Osteocyte (in vitro differentiated cells): ENCODE results near the gene NUFIP1. TPM values are rescaled to one million over a fixed set of nuclear protein-coding genes. Genes with fewer than 3 reads are reported as not detected.
"Not testable (repeated sequence)": the region's sequence is repeated elsewhere in the genome, so short reads cannot be mapped to it uniquely, and the experiment has no call there.

Experiments
- DNase-seq: peaks from one replicate; pipeline ENCODE4 v3.0.0; 2021; ENCODE audit warnings: mixed read lengths; ENCODE audit not compliant: unreplicated experiment; ENCODE audit errors: extremely low spot score
- H3K27ac Mint-ChIP-seq: one replicate; pipeline ENCODE4 v1.8.0; 2021; ENCODE audit warnings: mild to moderate bottlenecking, mixed read lengths; ENCODE audit not compliant: unreplicated experiment
- H3K27me3 Mint-ChIP-seq: one replicate; pipeline ENCODE4 v1.8.0; 2021; ENCODE audit warnings: mixed read lengths; ENCODE audit not compliant: unreplicated experiment
- H3K36me3 Mint-ChIP-seq: one replicate; pipeline ENCODE4 v1.8.0; 2021; ENCODE audit warnings: mixed read lengths; ENCODE audit not compliant: unreplicated experiment
- H3K4me1 Mint-ChIP-seq: one replicate; pipeline ENCODE4 v1.8.0; 2021; ENCODE audit warnings: mixed read lengths; ENCODE audit not compliant: unreplicated experiment
- H3K4me3 Mint-ChIP-seq: one replicate; pipeline ENCODE4 v1.8.0; 2021; ENCODE audit warnings: mild to moderate bottlenecking, moderate library complexity, mixed read lengths; ENCODE audit not compliant: unreplicated experiment
- H3K9me3 Mint-ChIP-seq: one replicate; pipeline ENCODE4 v1.8.0; 2021; ENCODE audit warnings: mixed read lengths; ENCODE audit not compliant: unreplicated experiment
- total RNA-seq: library from RNA; stranded (reverse); gene quantifications from 2 replicates; pipeline ENCODE4 v1.2.1, GENCODE V29; 2021
- TF ChIP-seq, protein P1 (sequence below): fragments of 200-600 bp; sonication (generic); IDR thresholded peaks from 2 replicates; pipeline ENCODE4 v1.5.0; 2021; ENCODE audit warnings: antibody characterized with exemption, mild to moderate bottlenecking, moderate library complexity

Gene NUFIP1
- total RNA-seq, 1 donor from 2014 or later: 6.9 TPM

DNA sequence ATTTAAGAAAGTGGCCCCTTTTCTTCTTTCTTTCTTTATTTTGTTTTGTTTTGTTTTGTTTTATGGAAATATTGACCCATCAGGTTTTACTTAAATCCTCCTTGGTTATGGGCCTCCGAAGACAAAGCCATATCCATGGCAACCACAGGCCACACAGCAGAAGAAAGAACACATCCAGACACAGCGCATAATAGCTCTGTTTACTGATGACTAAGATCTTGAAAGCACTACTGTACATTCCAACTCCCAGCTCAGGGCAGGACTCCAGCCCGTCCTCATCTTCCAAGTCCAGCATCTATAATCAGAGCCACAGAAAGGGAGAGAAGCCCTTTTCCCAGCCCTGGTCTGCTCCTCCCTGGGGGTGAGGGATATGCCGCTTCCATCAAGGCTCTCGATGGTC, 84.3 kb downstream of the NUFIP1 start:
- DNase-seq: peak; percentile 86
- H3K4me3 Mint-ChIP-seq: no peak overlapping the region
- H3K36me3 Mint-ChIP-seq: no peaks in the 10 kb centered on the region

DNA sequence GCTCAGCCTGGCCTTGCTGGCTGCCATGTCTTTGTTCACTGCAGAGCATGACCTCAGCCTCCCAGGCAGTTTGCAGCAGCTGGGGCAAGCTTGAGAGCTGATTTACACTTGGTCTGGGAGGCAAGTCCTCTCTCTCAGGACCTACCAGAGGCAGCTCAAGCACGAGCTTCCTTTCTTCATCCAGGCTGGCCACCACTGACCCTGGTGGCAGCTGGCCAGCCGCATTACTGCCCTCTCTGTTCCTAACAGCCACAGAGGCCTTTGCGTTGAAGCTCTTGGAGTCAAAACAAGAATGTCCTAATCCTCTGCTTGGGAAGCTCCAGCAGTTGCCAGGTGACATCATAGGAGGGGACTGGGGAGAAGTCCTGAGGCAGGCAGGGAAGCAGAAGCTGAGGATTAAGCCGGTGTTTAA, 85.7 kb downstream of the NUFIP1 start:
- Mint-ChIP-seq H3K36me3 (no peaks in the 10 kb centered on the region), H3K9me3 (no peaks in the 10 kb centered on the region), H3K4me1 (peaks cover 48% of the 10 kb centered on the region), H3K27me3 (no peaks in the 10 kb centered on the region), H3K27ac (peak overlapping the region; percentile 95), H3K4me3 (no peak overlapping the region)
- no peak for DNase-seq
- TF ChIP-seq, protein P1, sequence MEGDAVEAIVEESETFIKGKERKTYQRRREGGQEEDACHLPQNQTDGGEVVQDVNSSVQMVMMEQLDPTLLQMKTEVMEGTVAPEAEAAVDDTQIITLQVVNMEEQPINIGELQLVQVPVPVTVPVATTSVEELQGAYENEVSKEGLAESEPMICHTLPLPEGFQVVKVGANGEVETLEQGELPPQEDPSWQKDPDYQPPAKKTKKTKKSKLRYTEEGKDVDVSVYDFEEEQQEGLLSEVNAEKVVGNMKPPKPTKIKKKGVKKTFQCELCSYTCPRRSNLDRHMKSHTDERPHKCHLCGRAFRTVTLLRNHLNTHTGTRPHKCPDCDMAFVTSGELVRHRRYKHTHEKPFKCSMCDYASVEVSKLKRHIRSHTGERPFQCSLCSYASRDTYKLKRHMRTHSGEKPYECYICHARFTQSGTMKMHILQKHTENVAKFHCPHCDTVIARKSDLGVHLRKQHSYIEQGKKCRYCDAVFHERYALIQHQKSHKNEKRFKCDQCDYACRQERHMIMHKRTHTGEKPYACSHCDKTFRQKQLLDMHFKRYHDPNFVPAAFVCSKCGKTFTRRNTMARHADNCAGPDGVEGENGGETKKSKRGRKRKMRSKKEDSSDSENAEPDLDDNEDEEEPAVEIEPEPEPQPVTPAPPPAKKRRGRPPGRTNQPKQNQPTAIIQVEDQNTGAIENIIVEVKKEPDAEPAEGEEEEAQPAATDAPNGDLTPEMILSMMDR: no peak

More for the DNA sequence above, 84.3 kb downstream of the NUFIP1 start:
- Mint-ChIP-seq H3K27me3 (no peaks in the 10 kb centered on the region), H3K4me1 (peaks cover 40% of the 10 kb centered on the region), H3K27ac (peak overlapping the region; percentile 95), H3K9me3 (no peaks in the 10 kb centered on the region)
- TF ChIP-seq, protein P1: no peak

DNA sequence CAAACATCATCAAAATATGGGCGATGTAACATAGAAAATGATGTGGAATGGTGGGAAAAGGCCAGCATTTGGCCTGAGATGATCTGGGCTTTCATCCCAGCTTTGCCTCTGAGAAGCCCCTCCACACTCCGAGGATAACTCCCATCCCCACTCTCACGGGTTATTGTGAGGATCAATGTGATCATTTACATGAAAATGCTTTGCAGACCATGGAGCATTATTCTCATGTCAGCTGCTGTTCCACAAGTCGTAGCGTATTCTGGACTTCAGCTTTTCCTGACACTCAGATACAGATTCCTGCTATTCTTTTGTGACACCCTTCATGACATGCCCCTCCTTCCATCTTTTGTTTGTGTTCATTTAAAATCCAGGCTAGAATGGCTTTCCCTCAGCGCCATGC, 86.5 kb downstream of the NUFIP1 start:
- no peaks in the 10 kb centered on the region for H3K27me3 Mint-ChIP-seq
- TF ChIP-seq, protein P1: no peak
- no peaks in the 10 kb centered on the region for H3K9me3 Mint-ChIP-seq
- no peak overlapping the region for H3K4me3 Mint-ChIP-seq
- DNase-seq: no peak
- no peaks in the 10 kb centered on the region for H3K36me3 Mint-ChIP-seq
- H3K27ac Mint-ChIP-seq: peak overlapping the region; percentile 95
- H3K4me1 Mint-ChIP-seq: peaks cover 48% of the 10 kb centered on the region

DNA sequence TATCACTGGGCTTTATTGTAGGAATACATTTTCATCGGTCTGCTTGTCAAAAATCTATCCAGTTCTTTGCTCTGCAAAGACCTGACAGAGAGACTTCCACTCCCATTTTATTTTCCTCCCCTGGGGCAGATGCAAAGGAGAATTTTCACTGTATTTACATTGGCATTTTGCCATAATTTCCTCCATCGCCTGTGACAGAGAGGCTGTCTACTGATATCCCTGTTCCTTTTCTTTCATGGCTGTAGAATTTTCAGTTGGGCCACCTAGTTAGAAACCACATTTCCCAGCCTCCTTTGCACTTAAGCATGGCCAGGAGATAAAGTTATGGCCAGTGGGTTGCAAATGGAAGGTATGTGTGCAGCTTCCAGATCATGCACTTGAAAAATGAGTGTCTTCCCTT, 89.3 kb downstream of the NUFIP1 start:
- DNase-seq: no peak
- Mint-ChIP-seq H3K27me3 (no peaks in the 10 kb centered on the region), H3K36me3 (no peaks in the 10 kb centered on the region), H3K27ac (no peak overlapping the region), H3K4me1 (peaks cover 25% of the 10 kb centered on the region), H3K9me3 (no peaks in the 10 kb centered on the region), H3K4me3 (no peak overlapping the region)
- TF ChIP-seq, protein P1: no peak

DNA sequence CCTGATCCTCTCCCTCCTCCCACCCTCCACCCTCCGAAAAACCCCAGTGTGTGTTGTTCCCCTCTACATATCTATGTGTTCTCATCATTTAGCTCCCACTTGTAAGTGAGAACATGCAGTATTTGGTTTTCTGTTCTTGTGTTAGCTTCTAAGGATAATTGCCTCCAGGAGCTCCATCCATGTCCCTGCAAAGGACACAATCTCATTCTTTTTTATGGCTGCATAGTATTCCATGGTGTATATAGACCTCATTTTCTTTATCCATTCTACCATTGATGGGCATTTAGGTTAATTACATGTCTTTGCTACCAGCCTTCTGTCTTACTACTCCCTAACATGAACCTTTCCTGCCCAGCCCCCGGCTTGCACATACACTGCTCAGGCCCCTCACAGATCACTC, 91.0 kb downstream of the NUFIP1 start:
- H3K4me1 Mint-ChIP-seq: peaks cover 17% of the 10 kb centered on the region
- H3K27ac Mint-ChIP-seq, H3K9me3 Mint-ChIP-seq, H3K4me3 Mint-ChIP-seq, DNase-seq, H3K27me3 Mint-ChIP-seq, H3K36me3 Mint-ChIP-seq: not testable (repeated sequence)

DNA sequence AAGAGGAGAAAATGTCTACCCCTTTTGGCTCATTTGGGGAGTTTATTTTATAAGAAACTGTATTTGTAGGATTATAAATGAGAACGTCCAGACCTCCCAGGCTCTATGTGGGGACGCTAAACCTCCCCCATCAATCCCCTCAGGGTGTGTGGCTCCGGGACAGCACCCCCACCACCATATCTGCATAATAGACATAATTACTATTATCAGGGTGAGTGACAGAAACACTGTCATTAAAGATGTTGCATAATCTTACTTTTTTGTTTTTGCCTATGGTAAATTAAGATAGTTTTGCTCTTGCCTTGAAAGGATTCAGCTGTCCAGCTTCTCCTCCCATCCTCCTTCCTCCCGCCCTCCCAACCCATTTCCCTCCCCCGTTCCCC, 93.3 kb downstream of the NUFIP1 start:
- no peaks in the 10 kb centered on the region for H3K36me3 Mint-ChIP-seq
- no peaks in the 10 kb centered on the region for H3K27me3 Mint-ChIP-seq
- DNase-seq: no peak
- H3K4me1 Mint-ChIP-seq: peaks cover 17% of the 10 kb centered on the region
- H3K27ac Mint-ChIP-seq: no peak overlapping the region
- H3K4me3 Mint-ChIP-seq: no peak overlapping the region
- TF ChIP-seq, protein P1: no peak
- no peaks in the 10 kb centered on the region for H3K9me3 Mint-ChIP-seq
